Mucosa of descending colon (tissue), 3 donors: ENCODE results near the gene ITFG1. TPM values are rescaled to one million over a fixed set of nuclear protein-coding genes. Genes with fewer than 3 reads are reported as not detected.

Source experiments
- ATAC-seq: fragments of 200-7000 bp; cut with Tn5 transposase; one replicate; pipeline ENCODE4 v1.9.1; 2020; ENCODE audit warnings: mild to moderate bottlenecking, moderate library complexity
- DNase-seq, 3 donors: peaks; one replicate each; pipeline ENCODE4 v3.0.0-alpha.2; 2020
- H3K36me3 ChIP-seq: fragments of 200-600 bp; one replicate; pipeline ENCODE4 v1.8.0; 2021; ENCODE audit warnings: low read depth, mild to moderate bottlenecking
- H3K4me1 ChIP-seq: fragments of 200-600 bp; one replicate; pipeline ENCODE4 v1.8.0; 2021; ENCODE audit warnings: low read depth, mild to moderate bottlenecking
- H3K4me3 ChIP-seq: fragments of 200-600 bp; one replicate; pipeline ENCODE4 v1.8.0; 2021; ENCODE audit warnings: mild to moderate bottlenecking
- H3K9me3 ChIP-seq: fragments of 200-600 bp; one replicate; pipeline ENCODE4 v1.8.0; 2021; ENCODE audit warnings: mild to moderate bottlenecking
- intact Hi-C, 2 donors: fragments of 100-400 bp; cut with DNase I in 1 of 2; cut with micrococcal nuclease in 1 of 2; formaldehyde crosslinking; loops; one replicate each; pipeline versions ENCODE4 v1.11.0 to v1.11.1; 2022; cut with DNase I, micrococcal nuclease
- total RNA-seq, 3 donors: library from RNA; stranded (reverse); fragmentation: NEBNext Ultra II Directional in 2 of 3; extraction: Animal tissue kit (Norgen Biotek cat#: 25700) in 2 of 3; gene quantifications; one replicate each; pipeline versions ENCODE4 v1.2.1 to v1.2.4, GENCODE V29; 2021 to 2023
- TF ChIP-seq, protein P1 (sequence below): fragments of 200-600 bp; IDR thresholded peaks from one replicate; pipeline ENCODE4 v1.8.0; 2022; ENCODE audit warnings: antibody characterized with exemption, mild to moderate bottlenecking
- donor health status: DM: no; HTN: no; CAD: no; lungs with moderate emphysema.
- donor health status: DM: no; HTN: no; CAD: no.
- donor health status: DM: no; HTN: yes; CAD: no.

Gene ITFG1
- total RNA-seq, 3 donors from 2014 or later = 53.7 to 82.7 (median 73.9) TPM

DNA sequence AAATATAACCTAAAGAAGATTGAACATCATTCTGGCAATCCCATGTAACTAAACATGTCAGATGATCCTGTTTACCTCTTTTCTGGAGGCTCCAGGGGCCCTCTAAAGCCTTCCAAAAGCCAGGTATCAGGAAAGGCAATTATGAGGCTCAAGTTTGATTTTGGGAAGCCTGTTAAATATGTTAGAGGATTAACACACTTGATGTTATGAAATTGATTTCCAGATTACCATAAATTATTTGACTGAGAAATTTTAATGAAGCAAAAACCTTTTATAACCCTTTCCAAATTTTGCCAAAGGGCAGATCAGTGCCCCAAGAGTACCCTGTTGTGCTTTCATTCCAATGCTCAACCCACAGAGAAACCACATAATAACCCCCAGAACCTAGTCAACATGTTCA is 29.6 kb upstream of the ITFG1 start:
- ATAC-seq (no peak), DNase-seq (no peak)
- Histone ChIP-seq H3K4me3 (no peak overlapping the region), H3K4me1 (no peaks in the 10 kb centered on the region), H3K36me3 (no peaks in the 10 kb centered on the region), H3K9me3 (peaks cover 30% of the 10 kb centered on the region)
- intact Hi-C loops = no loop called here
- TF ChIP-seq, protein P1, sequence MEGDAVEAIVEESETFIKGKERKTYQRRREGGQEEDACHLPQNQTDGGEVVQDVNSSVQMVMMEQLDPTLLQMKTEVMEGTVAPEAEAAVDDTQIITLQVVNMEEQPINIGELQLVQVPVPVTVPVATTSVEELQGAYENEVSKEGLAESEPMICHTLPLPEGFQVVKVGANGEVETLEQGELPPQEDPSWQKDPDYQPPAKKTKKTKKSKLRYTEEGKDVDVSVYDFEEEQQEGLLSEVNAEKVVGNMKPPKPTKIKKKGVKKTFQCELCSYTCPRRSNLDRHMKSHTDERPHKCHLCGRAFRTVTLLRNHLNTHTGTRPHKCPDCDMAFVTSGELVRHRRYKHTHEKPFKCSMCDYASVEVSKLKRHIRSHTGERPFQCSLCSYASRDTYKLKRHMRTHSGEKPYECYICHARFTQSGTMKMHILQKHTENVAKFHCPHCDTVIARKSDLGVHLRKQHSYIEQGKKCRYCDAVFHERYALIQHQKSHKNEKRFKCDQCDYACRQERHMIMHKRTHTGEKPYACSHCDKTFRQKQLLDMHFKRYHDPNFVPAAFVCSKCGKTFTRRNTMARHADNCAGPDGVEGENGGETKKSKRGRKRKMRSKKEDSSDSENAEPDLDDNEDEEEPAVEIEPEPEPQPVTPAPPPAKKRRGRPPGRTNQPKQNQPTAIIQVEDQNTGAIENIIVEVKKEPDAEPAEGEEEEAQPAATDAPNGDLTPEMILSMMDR = no peak

DNA sequence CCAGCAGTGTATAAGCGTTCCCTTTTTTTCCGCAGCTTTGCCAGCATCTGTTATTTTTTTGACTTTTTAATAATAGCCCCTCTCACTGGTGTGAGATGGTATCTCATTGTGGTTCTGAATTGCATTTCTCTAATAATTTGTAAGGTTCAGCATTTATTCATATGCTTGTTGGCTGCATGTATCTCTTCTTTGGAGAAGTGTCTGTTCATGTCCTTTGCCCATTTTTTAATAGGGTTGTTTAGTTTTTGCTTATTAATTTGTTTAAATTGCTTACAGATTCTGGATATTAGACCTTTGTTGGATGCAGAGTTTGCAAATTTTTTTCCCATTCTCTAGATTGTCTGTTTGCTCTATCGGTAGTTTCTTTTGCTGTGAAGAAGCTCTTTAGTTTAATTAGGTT is 27.2 kb upstream of the ITFG1 start:
- intact Hi-C loops = no loop called here
- DNase-seq = no peak

DNA sequence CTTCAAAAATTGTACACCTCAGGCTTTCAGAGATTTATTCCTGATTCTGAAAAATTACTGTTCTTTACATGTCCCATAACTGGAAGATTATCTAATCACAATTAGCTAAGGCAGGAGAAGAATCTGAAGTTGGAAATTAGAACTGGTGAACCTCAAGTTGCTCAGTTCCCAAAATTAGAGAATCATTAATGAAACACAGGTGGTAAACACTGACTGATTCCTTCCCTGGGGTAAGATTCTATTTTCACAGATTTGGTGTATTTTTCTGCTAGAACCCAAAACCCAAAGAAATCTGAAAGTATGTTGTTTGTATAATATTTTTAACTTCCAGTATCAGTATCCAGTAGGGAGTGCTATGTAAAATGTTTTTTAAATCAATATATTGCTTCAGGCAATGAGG is 26.0 kb upstream of the ITFG1 start:
- Histone ChIP-seq H3K4me1 (no peaks in the 10 kb centered on the region), H3K9me3 (peaks cover 30% of the 10 kb centered on the region), H3K4me3 (no peak overlapping the region), H3K36me3 (no peaks in the 10 kb centered on the region)
- ATAC-seq (no peak), DNase-seq (no peak)
- intact Hi-C loops = no loop called here
- TF ChIP-seq, protein P1 = no peak

More for the DNA sequence above, 27.2 kb upstream of the ITFG1 start:
- Histone ChIP-seq H3K4me3 (no peak overlapping the region), H3K36me3 (no peaks in the 10 kb centered on the region), H3K4me1 (no peaks in the 10 kb centered on the region), H3K9me3 (peaks cover 30% of the 10 kb centered on the region)
- no peak for ATAC-seq
- TF ChIP-seq, protein P1 = no peak

DNA sequence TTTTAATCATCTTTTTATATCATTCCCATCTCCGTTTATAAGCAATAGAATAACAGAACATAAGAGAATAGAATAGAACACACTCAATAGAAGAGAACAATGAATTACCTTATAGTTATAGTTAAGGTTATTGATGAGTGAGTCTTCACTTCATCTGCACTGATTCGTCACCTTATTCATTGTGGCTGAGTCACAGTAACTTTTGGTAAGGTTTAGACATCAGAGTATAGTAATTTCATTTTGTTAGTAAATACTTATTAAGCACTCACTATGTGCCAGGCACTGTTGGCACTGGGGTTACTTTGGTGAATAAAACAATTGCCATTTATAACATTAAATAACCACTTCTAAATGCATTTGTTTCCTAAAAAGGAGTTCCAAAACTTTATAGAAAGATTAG is 22.8 kb upstream of the ITFG1 start:
- TF ChIP-seq, protein P1 = no peak

DNA sequence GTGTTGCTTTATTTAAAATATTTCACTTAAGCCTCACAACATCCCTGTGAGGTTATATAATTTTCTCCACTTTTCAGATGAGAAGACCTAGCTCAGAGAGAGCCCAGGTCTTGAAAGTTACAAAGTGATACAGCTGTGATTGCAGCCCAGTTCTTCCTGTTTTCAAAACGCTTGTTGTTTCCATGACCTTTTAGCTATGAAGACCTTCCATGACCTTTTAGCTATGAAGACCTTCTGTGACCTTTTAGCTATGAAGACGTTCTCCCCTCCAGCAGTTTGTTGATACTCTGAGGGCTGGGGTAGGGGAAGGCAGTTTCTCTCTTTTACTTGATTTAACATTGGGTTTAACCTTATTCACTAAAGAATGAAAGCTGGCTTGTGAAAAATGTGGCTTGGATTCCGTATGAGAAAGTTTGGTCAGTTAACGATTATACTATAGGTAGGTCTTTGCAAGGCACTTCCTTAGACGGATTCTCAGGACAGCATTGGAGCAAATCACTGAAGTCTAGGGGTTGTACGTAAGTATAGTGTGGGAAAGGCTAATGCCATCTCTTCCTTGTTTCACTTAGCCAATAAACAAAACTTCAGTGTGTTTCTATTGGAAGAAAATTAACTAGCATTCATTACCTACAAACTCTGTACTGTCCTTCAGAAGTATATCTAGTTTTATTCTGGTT is 21.0 kb upstream of the ITFG1 start:
- intact Hi-C loops = no loop called here
- Histone ChIP-seq H3K9me3 (no peaks in the 10 kb centered on the region), H3K4me3 (no peak overlapping the region), H3K36me3 (no peaks in the 10 kb centered on the region), H3K4me1 (no peaks in the 10 kb centered on the region)
- ATAC-seq (no peak), DNase-seq (no peak)
- TF ChIP-seq, protein P1 = no peak

More for the DNA sequence above, 22.8 kb upstream of the ITFG1 start:
- intact Hi-C loops = no loop called here
- ATAC-seq (no peak), DNase-seq (no peak)
- H3K36me3 ChIP-seq = no peaks in the 10 kb centered on the region
- H3K4me3 ChIP-seq = no peak overlapping the region
- peaks cover 2% of the 10 kb centered on the region for H3K9me3 ChIP-seq
- no peaks in the 10 kb centered on the region for H3K4me1 ChIP-seq

DNA sequence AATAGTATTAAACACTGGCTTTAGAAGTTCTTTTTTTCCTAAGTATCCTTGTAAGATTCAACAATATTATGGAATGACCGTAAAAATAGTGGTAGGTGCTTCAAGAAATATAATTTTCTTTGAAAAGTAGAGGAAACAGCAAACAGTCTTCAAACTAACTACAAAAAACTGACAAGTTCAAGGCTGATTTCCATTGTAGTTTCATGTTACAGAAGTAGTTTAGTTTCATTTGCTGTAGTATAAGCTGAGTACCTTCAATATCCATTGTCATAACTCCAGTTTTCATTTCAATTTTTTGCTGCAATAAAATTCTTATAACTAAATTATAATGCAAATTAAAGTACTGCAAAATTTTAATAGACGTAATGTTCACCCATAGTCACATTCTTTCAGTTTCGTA is 19.5 kb upstream of the ITFG1 start:
- no peak for ATAC-seq
- H3K36me3 ChIP-seq = no peaks in the 10 kb centered on the region
- H3K4me3 ChIP-seq = no peak overlapping the region
- no peaks in the 10 kb centered on the region for H3K9me3 ChIP-seq
- intact Hi-C loops = no loop called here
- no peaks in the 10 kb centered on the region for H3K4me1 ChIP-seq
- DNase-seq = no peak
- TF ChIP-seq, protein P1 = no peak
